ENCODE measurements around the gene DNAJC11.

DNAJC11 gene

DNA sequence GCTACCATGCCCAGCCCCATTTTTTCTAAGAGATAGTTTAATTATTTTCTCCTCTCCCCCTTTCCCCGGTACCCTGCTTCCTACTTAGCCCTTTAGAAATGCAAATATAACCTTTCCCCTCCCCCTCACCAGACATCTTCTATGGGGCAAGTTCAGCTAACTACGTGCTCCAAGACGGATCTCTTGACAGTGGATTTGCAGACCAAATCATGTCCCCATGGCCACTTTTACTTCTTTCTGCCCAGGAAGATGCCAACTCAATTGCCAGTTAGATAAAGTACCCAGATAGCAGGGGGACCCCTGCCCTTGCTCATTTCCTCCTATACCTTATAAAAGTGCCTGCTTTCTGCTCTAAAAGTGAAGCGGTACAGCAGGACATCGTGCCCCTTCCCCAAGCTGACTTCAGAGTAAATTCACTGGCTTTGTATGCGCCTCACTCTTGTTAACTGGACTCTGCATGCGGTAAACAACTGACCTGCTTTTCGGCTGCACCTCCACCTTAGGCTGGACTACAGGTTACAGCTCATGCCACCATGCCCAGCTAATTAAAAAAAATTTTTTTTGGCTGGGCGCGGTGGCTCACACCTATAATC is 7.4 kb downstream of the DNAJC11 start:
- H3K36me3 ChIP-seq (ENCODE audit: insufficient read depth) = no peaks in the 10 kb centered on the region
- no peak overlapping the region for H2AFZ ChIP-seq (ENCODE audit: low read depth)
- H3K4me2 ChIP-seq = no peak overlapping the region
- peaks cover 21% of the 10 kb centered on the region for H3K79me2 ChIP-seq (ENCODE audit: insufficient read depth, low read depth)
- no peak overlapping the region for H3K27ac ChIP-seq
- H3K27me3 ChIP-seq (ENCODE audit: insufficient read depth, low read depth) = no peaks in the 10 kb centered on the region
- H4K20me1 ChIP-seq (ENCODE audit: insufficient read depth) = no peaks in the 10 kb centered on the region
- TF ChIP-seq, protein P1, sequence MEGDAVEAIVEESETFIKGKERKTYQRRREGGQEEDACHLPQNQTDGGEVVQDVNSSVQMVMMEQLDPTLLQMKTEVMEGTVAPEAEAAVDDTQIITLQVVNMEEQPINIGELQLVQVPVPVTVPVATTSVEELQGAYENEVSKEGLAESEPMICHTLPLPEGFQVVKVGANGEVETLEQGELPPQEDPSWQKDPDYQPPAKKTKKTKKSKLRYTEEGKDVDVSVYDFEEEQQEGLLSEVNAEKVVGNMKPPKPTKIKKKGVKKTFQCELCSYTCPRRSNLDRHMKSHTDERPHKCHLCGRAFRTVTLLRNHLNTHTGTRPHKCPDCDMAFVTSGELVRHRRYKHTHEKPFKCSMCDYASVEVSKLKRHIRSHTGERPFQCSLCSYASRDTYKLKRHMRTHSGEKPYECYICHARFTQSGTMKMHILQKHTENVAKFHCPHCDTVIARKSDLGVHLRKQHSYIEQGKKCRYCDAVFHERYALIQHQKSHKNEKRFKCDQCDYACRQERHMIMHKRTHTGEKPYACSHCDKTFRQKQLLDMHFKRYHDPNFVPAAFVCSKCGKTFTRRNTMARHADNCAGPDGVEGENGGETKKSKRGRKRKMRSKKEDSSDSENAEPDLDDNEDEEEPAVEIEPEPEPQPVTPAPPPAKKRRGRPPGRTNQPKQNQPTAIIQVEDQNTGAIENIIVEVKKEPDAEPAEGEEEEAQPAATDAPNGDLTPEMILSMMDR (conservative IDR thresholded peaks at IDR 0.05; ENCODE audit: low read depth, low read length) = no peak
- H3K4me1 ChIP-seq (ENCODE audit: low read depth, poor library complexity, severe bottlenecking) = no peaks in the 10 kb centered on the region
- no peak overlapping the region for H3K4me3 ChIP-seq (IDR thresholded peaks at IDR 0.05; ENCODE audit: insufficient read depth, low read depth, low read length)
- H3K9ac ChIP-seq = no peak overlapping the region

DNA sequence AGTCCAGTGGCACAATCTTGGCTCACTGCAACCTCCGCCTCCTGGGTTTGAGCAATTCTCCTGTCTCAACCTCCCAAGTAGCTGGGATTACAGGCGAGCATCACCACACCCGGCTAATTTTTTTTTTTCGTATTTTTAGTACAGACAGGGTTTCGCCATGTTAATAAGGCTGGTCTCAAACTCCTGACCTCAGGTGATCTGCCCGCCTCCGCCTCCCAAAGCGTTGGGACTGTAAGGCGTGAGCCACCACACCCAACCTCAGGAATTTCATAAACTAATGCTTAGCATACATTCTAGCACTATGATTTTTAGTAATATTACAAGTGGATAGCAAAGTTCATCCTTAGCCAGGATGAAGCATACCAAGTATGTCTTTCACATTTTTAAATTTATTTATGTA is 8.7 kb downstream of the DNAJC11 start:
- no peaks in the 10 kb centered on the region for H3K27me3 ChIP-seq (ENCODE audit: insufficient read depth, low read depth)
- H3K4me2 ChIP-seq = no peak overlapping the region
- peaks cover 23% of the 10 kb centered on the region for H3K79me2 ChIP-seq (ENCODE audit: insufficient read depth, low read depth)
- H3K4me3 ChIP-seq (IDR thresholded peaks at IDR 0.05; ENCODE audit: insufficient read depth, low read depth, low read length) = no peak overlapping the region
- no peak overlapping the region for H2AFZ ChIP-seq (ENCODE audit: low read depth)
- no peak overlapping the region for H3K27ac ChIP-seq
- TF ChIP-seq, protein P1 (conservative IDR thresholded peaks at IDR 0.05; ENCODE audit: low read depth, low read length) = no peak
- no peaks in the 10 kb centered on the region for H3K4me1 ChIP-seq (ENCODE audit: low read depth, poor library complexity, severe bottlenecking)
- no peak overlapping the region for H3K9ac ChIP-seq
- H4K20me1 ChIP-seq (ENCODE audit: insufficient read depth) = no peaks in the 10 kb centered on the region
- no peaks in the 10 kb centered on the region for H3K36me3 ChIP-seq (ENCODE audit: insufficient read depth)

DNA sequence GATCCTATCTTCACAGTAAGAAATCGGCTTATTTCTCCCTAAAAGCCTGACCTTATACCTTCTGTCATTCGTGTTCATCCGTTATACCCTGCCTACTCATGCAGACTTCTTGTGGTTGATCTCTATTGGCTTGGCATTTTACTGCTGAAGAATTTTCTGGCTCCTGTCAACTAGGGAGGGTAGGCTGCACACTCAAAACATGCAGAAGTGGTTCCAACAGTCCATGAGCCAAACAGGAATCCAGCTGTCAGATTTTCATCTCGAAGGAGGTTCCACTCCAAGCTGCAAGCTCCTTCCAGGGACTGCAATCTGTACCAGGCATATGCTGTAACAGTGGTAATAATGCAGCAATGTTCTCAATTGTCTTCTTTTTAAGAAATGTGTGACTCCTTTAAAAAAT is 10.1 kb downstream of the DNAJC11 start:
- no peak overlapping the region for H2AFZ ChIP-seq (ENCODE audit: low read depth)
- no peaks in the 10 kb centered on the region for H3K4me1 ChIP-seq (ENCODE audit: low read depth, poor library complexity, severe bottlenecking)
- no peak overlapping the region for H3K4me2 ChIP-seq

DNA sequence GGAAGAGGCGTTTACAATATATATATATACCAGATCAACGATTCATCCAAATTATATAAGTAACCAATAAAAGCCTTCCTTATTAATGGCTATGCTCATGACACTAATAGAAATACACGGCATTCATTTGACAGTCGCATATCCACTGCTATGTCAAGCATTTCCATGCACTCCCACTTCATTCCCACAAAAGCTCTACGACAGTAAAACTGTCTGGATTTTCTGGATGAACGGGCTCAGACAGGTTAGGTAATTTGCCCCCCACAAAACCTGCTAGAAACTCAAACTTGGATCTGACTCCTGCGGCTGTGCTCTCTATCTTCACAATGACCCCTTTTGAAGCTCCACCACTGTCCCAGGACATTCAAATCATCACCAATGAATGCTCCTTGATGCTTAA is 11.4 kb downstream of the DNAJC11 start:
- Histone ChIP-seq H4K20me1 (ENCODE audit: insufficient read depth) (no peaks in the 10 kb centered on the region), H3K79me2 (ENCODE audit: insufficient read depth, low read depth) (peaks cover 46% of the 10 kb centered on the region; the same call in 1 of the 2 replicates), H3K4me3 (IDR thresholded peaks at IDR 0.05; ENCODE audit: insufficient read depth, low read depth, low read length) (no peak overlapping the region), H2AFZ (ENCODE audit: low read depth) (no peak overlapping the region), H3K27ac (no peak overlapping the region), H3K4me2 (no peak overlapping the region), H3K36me3 (ENCODE audit: insufficient read depth) (no peaks in the 10 kb centered on the region), H3K9ac (no peak overlapping the region), H3K27me3 (ENCODE audit: insufficient read depth, low read depth) (no peaks in the 10 kb centered on the region), H3K4me1 (ENCODE audit: low read depth, poor library complexity, severe bottlenecking) (no peaks in the 10 kb centered on the region)
- TF ChIP-seq, protein P1 (conservative IDR thresholded peaks at IDR 0.05; ENCODE audit: low read depth, low read length) = no peak

More for the DNA sequence above, 10.1 kb downstream of the DNAJC11 start:
- H3K79me2 ChIP-seq (ENCODE audit: insufficient read depth, low read depth) = peaks cover 33% of the 10 kb centered on the region; the same call in 1 of the 2 replicates
- no peak overlapping the region for H3K4me3 ChIP-seq (IDR thresholded peaks at IDR 0.05; ENCODE audit: insufficient read depth, low read depth, low read length)
- TF ChIP-seq, protein P1 (conservative IDR thresholded peaks at IDR 0.05; ENCODE audit: low read depth, low read length) = no peak
- H3K9ac ChIP-seq = no peak overlapping the region
- H3K36me3 ChIP-seq (ENCODE audit: insufficient read depth) = no peaks in the 10 kb centered on the region
- no peaks in the 10 kb centered on the region for H4K20me1 ChIP-seq (ENCODE audit: insufficient read depth)
- H3K27ac ChIP-seq = no peak overlapping the region
- H3K27me3 ChIP-seq (ENCODE audit: insufficient read depth, low read depth) = no peaks in the 10 kb centered on the region

All from KMS-11 (cell line).